Activated CD4-positive, CD25-positive, alpha-beta regulatory T cell treated with anti-CD3 and anti-CD28 coated beads, Interleukin-2, amount 50 U/mL, for 24 hours (primary cell): ENCODE data around the gene RAD17.
"Not testable (repeated sequence)": the region's sequence is repeated elsewhere in the genome, so short reads cannot be mapped to it uniquely, and the experiment has no call there.

Source experiments
- ATAC-seq, 2 donors: fragments of 150-1000 bp; cut with Tn5 transposase; one replicate each; pipeline ENCODE4 v1.10.0; 2021; ENCODE audit warnings: mild to moderate bottlenecking in 1 of 2, moderate library complexity in 1 of 2

Gene RAD17

GRCh38 chr5:69374911-69375446 lies 5.4 kb downstream of the RAD17 start:
- ATAC-seq = no peak

DNA sequence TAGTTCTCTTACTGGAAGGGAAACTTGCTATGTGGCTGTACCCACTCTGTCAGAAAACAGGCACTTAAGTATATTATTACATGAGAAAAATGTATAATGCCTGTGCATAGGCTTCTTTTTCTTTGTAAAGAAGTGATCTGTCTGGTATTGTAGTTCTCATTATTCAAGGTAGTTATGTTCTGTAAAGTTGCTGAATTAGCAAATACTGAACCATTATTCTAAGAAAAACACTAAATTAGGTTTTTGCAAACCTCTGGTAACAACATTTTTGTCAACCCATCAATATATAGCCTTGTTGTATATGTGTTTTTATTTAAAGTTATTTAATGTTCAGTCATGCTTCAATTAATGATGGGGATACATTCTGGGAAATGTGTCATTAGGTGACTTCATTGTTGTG lies 8.8 kb downstream of the RAD17 start:
- ATAC-seq = no peak

DNA sequence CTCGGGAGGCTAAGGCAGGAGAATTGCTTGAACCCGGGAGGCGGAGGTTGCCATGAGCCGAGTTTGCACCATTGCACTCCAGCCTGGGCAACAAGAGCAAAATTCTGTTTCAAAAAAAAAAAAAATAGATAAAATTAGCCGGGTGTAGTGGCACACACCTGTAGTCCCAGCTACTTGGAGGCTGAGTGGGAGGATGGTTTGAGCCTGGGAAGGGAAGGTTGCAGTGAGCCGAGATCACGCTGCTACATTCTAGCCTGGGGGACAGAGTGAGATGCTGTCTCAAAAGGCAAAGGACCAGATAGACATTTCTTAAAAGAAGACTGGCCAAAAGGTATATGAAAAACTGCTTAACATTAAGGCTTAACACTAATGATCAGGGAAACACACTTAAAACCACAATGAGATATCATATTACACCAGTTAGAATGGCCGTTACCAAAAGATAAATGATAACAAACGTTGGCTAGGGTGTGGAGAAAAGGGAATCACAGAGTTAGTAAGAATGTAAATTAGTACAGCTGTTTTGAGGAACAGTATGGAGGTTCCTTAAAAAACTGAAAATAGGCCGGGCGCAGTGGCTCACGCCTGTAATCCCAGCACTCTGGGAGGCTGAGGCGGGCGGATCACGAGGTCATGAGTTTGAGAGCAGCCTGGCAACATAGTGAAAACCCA lies 35.2 kb downstream of the RAD17 start:
- ATAC-seq = no peak

GRCh38 chr5:69414885-69415583 lies 45.4 kb downstream of the RAD17 start, which contains the start of gene MARVELD2:
TSS of gene MARVELD2 (plus strand) at chr5:69415116. CDS start at chr5:69419386, 4,270 bp downstream.
- peak; percentile 75 to 76 for ATAC-seq

DNA sequence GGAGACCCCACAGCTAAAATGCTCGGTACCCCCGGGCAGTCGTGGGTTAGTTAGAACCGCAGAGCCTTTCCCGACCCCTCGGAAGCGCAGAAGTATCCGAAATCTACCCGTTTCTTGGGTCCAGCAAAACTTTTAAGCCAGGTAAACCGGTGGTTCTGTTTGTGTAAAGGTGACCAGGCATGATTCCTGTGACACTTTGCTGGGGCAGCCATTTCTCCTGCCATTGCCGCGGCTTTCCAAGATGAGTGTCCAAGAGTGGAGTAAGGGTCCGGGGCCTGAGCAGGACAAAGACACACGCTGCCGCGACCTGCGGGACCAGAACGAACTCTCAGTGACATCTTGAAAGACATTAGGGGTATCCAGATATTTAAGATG lies 46.0 kb downstream of the RAD17 start:
- ATAC-seq = no peak

GRCh38 chr5:69416180-69416579 lies 46.6 kb downstream of the RAD17 start:
- no peak for ATAC-seq

- no peak for ATAC-seq
These were observed 47.1 kb downstream of the RAD17 start for GRCh38 chr5:69416699-69417098.

DNA sequence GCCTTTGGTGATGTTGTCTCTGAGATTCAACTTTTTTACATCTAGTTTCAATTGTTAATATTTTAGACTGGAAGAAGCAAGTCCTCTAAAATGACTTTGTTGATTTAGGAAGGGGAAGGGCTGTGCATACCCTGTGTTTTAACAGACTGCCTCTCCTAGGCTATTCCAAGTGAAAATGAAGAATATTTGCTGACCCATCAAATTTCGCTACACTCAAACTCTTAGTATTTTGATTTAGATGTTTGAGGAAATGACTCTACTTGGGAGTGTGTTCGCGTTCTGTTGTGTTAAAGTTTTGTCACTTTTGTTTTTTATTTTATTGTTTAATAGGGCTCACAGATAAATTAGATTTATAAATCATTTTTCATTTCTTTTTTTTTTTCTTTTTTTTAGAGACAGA lies 48.9 kb downstream of the RAD17 start:
- no peak for ATAC-seq

- no peak for ATAC-seq
These were observed 62.0 kb downstream of the RAD17 start for GRCh38 chr5:69431424-69432303.

- ATAC-seq = peak; percentile 13 to 56
These were observed 63.0 kb downstream of the RAD17 start for GRCh38 chr5:69432412-69433206.

GRCh38 chr5:69435276-69435884 lies 65.8 kb downstream of the RAD17 start:
- not testable (repeated sequence) for ATAC-seq

DNA sequence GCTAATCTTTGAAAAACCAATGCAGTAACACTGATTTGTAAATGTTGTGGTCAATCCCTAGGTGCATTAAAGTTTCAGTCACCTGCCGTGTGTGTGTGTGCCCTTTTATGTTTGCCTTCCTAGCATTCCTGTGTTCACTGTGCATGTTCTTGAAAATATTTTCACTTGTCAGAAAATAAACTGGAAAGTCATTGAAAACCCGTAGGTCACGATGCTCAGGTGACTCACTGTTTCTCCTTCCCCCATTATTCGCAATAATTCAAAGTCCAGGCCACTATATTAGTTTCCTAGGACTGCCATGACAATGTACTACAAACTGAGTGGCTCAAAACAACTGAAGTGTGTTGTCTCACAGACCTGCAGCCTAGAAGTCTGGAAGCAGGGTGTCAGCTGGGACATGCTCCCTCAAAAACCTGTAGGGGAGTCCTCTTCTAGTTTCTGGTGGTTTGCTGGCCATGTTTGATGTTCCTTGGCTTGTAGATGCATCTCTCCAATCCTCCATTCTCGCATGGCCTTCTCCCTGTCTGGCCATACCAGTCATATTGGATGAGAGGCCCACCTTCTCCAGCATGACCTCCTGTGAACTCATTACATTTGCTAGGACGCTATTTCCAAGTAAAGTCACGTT lies 74.6 kb downstream of the RAD17 start:
- ATAC-seq = no peak

DNA sequence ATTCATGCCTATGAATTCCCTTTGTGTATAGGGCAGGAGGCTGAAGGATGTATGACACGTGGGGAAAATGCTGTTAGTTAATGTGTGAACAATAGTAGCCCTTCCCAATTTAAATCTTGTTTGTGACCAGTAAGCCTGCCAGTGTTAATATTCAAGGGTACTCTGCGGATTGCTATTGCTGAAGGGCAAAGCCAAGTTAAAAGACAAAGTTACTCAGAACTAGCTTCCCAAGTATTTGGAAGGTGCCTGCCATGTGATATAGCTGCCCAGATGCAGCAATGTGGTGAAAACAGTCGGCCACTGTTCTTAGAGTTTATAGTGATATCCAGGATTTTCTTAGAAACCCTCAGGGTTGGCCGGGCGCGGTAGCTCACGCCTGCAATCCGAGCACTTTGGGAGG lies 79.9 kb downstream of the RAD17 start:
- ATAC-seq = no peak

GRCh38 chr5:69450116-69450515 lies 80.5 kb downstream of the RAD17 start:
- no peak for ATAC-seq

GRCh38 chr5:69450527-69450926 lies 80.9 kb downstream of the RAD17 start:
- not testable (repeated sequence) for ATAC-seq

- ATAC-seq = no peak
These were observed 82.5 kb downstream of the RAD17 start for GRCh38 chr5:69451941-69452647.

- ATAC-seq = not testable (repeated sequence)
These were observed 83.9 kb downstream of the RAD17 start for GRCh38 chr5:69453487-69453886.

- ATAC-seq = no peak
These were observed 85.0 kb downstream of the RAD17 start for GRCh38 chr5:69454460-69455249.

DNA sequence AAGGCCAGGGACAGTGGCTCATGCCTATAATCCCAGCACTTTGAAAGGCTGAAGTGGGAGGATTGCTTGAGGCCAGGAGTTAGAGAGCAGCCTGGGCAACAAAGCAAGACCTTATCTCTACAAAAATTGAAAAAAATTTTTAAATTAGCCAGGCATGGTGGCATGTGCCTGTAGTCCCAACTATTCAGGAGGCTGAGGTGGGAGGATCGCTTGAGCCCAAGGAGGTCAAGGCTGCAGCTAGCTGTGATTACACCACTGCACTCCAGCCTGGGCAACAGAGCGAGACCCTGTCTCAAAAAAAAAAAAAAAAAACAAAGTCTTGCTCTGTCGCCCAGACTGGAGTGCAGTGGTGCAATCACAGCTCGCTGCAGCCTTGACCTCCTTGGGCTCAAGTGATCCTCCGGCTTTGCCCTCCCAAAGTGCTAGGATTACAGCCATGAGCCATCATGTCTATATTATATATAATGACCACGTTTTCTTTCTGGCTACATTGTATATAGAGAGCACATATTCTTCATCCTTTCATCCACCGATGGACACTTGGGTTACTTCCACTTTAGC lies 85.9 kb downstream of the RAD17 start:
- ATAC-seq = not testable (repeated sequence)
